ENCODE measurements around the gene CACNB1. TPM values are rescaled to one million over a fixed set of nuclear protein-coding genes. Genes with fewer than 3 reads are reported as not detected.
A peak's percentile ranks its signal among the peaks of the same experiment; 100 is the strongest.

The CACNB1 gene
- total RNA-seq, 3 donors from 2014 or later (not counting 1 experiment from before 2014, with no cell fraction given), result 23.7 to 28.5 (median 28.1) TPM

GRCh38 chr17:39205112-39205526 lies 7.7 kb upstream of the CACNB1 start:
- WGBS (ENCODE audit: insufficient coverage), result 87% methylated on average over 3 of the region's 3 CpGs
- peak overlapping the region in 1 of 2 donors; percentile 78 for H3K27ac Mint-ChIP-seq
- peaks cover 37% of the 10 kb centered on the region for H3K36me3 ChIP-seq (ENCODE audit: control insufficient read depth, insufficient read depth, low read length)
- no peak overlapping the region for H3K4me3 ChIP-seq (ENCODE audit: low read length)
- no peaks in the 10 kb centered on the region for H3K9me3 ChIP-seq (ENCODE audit: control insufficient read depth, insufficient read depth, low read length)
- TF ChIP-seq CTCF (IDR thresholded peaks at IDR 0.05), result no peak
- intact Hi-C loops (cut with micrococcal nuclease), result no loop called here
- H3K9me3 Mint-ChIP-seq, result no peaks in the 10 kb centered on the region
- H3K27me3 ChIP-seq (ENCODE audit: control insufficient read depth, insufficient read depth, low read length), result peaks cover 3% of the 10 kb centered on the region
- H3K36me3 Mint-ChIP-seq, result no peaks in the 10 kb centered on the region
- DNase-seq (no peak), ATAC-seq (no peak)
- peaks cover 0 to under 1% of the 10 kb centered on the region in 2 donors for H3K27me3 Mint-ChIP-seq (ENCODE audit: low read depth in 2 of 2)
- H3K4me3 Mint-ChIP-seq, result no peak overlapping the region
- peaks cover 41% of the 10 kb centered on the region for H3K4me1 ChIP-seq (ENCODE audit: control insufficient read depth, insufficient read depth, low read length)
- no peak overlapping the region for H3K27ac ChIP-seq (ENCODE audit: low read length)
- H3K4me1 Mint-ChIP-seq, result peaks cover 20 to 37% of the 10 kb centered on the region in 2 donors

GRCh38 chr17:39204245-39204644 lies 6.8 kb upstream of the CACNB1 start:
- no peak overlapping the region for H3K4me3 Mint-ChIP-seq
- H3K27me3 Mint-ChIP-seq (ENCODE audit: low read depth in 2 of 2), result no peaks in the 10 kb centered on the region
- Histone ChIP-seq H3K4me3 (ENCODE audit: low read length) (no peak overlapping the region), H3K4me1 (ENCODE audit: control insufficient read depth, insufficient read depth, low read length) (peaks cover 38% of the 10 kb centered on the region), H3K27me3 (ENCODE audit: control insufficient read depth, insufficient read depth, low read length) (no peaks in the 10 kb centered on the region), H3K27ac (ENCODE audit: low read length) (no peak overlapping the region), H3K36me3 (ENCODE audit: control insufficient read depth, insufficient read depth, low read length) (peaks cover 37% of the 10 kb centered on the region), H3K9me3 (ENCODE audit: control insufficient read depth, insufficient read depth, low read length) (no peaks in the 10 kb centered on the region)
- intact Hi-C loops (cut with micrococcal nuclease), result no loop called here
- DNase-seq (no peak), ATAC-seq (no peak)
- WGBS (ENCODE audit: insufficient coverage), result 92% methylated on average over 8 of the region's 8 CpGs
- no peaks in the 10 kb centered on the region for H3K36me3 Mint-ChIP-seq
- H3K27ac Mint-ChIP-seq, result peak overlapping the region in 1 of 2 donors; percentile 78
- no peaks in the 10 kb centered on the region for H3K9me3 Mint-ChIP-seq
- no peak for TF ChIP-seq CTCF (IDR thresholded peaks at IDR 0.05)
- peaks cover 29 to 37% of the 10 kb centered on the region in 2 donors for H3K4me1 Mint-ChIP-seq

DNA sequence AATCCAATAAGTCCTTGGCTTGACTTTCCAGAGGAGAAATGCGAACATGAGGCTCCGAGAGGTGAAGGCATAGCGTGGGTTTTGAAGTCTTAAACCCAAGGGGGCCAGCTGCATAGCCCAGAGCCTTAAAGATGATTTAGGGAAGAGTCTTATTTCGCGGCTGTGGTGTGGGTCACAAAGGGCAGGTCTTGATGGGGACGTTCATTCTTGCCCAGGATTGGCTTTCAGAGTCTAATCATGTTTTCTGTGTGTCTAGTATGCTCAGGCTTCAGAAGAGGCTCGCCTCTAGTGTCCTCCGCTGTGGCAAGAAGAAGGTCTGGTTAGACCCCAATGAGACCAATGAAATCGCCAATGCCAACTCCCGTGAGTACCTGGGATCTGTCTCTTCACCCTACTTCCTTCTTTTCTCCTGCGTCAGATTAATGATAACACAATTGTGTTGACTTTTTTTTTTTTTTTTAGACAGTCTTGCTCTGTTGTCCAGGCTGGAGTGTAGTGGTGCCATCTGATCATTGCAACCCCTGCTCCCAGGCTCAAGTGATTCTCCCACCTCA lies 3.6 kb upstream of the CACNB1 start:
- no peak for ATAC-seq
- no peaks in the 10 kb centered on the region for H3K36me3 Mint-ChIP-seq
- peaks cover 51% of the 10 kb centered on the region for H3K4me1 ChIP-seq (ENCODE audit: control insufficient read depth, insufficient read depth, low read length)

More for the DNA sequence above, 3.6 kb upstream of the CACNB1 start:
- Mint-ChIP-seq H3K4me1 (peaks cover 37 to 53% of the 10 kb centered on the region in 2 donors), H3K4me3 (peak overlapping the region; percentile 98), H3K27me3 (ENCODE audit: low read depth in 2 of 2) (no peaks in the 10 kb centered on the region), H3K9me3 (no peaks in the 10 kb centered on the region), H3K27ac (peak overlapping the region; percentile 98 to 100)
- intact Hi-C loops (cut with micrococcal nuclease), result no loop called here
- 23% methylated on average over 10 of the region's 11 CpGs for WGBS (ENCODE audit: insufficient coverage)
- Histone ChIP-seq H3K4me3 (ENCODE audit: low read length) (peak overlapping the region; percentile 83), H3K27ac (ENCODE audit: low read length) (peak overlapping the region; percentile 95), H3K36me3 (ENCODE audit: control insufficient read depth, insufficient read depth, low read length) (peaks cover 37% of the 10 kb centered on the region), H3K9me3 (ENCODE audit: control insufficient read depth, insufficient read depth, low read length) (no peaks in the 10 kb centered on the region), H3K27me3 (ENCODE audit: control insufficient read depth, insufficient read depth, low read length) (no peaks in the 10 kb centered on the region)
- TF ChIP-seq CTCF (IDR thresholded peaks at IDR 0.05), result no peak
- no peak for DNase-seq
